ENCODE data around the gene UTS2R.
"Not testable (repeated sequence)": the region's sequence is repeated elsewhere in the genome, so short reads cannot be mapped to it uniquely, and the experiment has no call there.

Gene UTS2R

DNA sequence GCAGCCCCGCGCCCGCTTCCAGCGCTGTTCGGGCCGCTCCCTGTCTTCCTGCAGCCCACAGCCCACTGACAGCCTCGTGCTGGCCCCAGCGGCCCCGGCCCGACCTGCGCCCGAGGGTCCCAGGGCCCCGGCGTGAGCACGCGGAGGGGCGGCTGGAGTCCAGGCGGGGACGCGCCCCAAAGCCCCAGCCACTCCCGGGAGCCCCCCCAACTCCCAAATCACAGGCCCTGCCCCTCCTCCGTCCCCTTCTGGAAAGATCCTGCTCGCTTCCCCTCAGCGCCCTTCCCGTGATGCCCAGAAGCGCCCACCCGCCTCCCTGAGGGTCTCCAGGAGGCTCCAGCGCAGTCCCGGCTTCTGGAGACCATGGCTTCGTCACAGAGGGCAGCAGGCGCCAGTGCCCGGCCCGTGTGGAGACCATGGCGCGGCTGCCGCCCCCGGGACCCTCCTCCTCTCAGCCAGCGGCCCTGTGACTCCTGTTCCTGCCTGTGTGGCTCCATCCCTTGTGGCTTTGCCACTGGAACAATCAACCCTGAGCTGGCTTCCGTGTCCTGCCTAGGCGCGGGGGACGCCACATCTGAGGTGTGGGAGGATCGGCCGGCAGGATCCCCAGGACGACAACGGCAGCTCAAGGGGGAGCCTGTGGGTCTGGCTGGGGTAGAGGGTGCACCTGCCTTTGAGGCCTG is 3.9 kb downstream of the UTS2R start:
- no peak for DNase-seq (ENCODE audit: low read depth in 2 of 2)

DNA sequence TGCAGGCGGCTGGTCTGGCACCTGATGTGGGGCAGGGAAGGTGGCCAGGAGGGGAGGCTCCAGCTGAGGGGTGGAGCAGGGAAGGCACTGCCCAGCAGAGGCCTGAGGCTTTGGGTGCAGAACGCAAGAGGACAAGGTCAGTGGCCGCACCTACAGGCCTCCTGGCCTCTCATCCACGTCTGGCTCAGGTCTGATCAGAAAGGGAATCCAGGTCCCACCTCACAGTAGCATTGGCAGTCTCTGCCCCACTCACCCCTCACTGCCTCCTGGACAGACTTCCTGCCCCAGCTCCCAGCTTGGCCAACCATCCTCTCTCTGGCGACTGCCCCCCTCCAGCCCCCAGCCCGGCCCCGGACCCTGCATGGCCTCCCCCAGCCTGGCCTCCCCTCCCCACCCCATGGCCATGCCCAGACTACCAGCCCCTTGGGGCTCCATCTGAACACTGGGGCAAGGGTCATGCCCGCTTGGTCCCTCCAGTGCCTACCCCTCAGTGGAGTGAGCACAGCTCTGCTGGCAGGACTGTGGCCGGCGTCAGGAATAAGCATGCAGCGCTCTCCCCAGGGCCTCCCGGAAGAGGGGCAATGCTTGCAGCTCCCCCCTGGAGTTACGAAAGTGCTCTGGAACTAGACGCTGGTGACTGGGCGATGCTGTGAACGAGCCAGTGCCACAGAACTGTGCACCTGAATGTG is 4.6 kb downstream of the UTS2R start:
- DNase-seq (ENCODE audit: low read depth in 2 of 2) = no peak

DNA sequence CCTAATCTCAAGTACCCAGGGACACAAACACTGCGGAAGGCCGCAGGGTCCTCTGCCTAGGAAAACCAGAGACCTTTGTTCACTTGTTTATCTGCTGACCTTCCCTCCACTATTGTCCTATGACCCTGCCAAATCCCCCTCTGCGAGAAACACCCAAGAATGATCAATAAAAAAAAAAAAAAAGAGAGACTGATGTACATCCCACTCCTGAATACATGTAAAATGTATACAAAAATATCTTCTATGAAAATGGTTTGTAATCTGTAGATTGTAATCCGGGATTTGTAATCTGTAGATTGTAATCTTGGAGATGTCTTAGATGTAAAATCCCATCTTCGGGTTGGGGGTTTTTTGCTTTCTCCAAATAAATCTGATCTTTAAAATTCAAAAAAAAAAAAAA is 5.7 kb downstream of the UTS2R start:
- DNase-seq (ENCODE audit: low read depth in 2 of 2) = not testable (repeated sequence)

DNA sequence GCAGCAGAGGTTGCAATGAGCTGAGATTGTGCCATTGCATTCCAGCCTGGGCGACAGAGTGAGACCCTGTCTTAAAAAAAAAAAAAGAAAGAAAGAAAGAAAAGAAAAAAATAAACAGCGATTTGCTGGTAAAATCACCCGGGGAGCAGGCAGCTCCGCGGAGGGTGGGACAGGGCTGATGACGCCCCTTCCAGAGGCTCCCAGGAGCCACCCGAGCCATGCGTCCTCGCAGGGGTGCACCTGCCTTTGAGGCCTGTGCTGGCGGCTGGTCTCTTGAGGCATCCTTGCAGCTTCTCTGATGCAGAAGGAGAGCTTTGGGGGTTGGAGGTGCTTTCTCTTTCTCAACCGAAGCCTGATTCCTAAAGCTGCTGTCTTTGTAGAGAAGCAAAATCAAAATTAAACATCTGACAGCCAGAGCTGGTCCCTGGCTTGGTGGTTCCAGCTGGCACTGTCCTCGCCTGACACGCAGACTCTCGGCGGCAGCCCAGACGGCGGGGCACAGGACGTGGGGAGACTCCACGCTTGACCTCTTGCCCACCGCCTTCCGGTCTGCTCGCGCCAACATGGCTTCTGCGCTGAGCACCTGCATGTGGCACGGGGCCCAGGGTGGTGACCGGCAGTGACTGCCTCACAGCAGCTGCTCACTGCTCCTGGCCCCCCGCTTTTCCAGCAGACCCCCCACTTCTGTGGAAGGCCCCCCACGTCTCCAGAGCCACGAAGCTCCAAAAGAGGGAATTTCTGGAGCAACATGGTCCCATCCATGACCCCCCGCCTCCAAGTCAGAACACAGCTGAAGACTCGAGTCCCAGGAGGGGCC is 6.6 kb downstream of the UTS2R start:
- no peak for DNase-seq (ENCODE audit: low read depth in 2 of 2)

DNA sequence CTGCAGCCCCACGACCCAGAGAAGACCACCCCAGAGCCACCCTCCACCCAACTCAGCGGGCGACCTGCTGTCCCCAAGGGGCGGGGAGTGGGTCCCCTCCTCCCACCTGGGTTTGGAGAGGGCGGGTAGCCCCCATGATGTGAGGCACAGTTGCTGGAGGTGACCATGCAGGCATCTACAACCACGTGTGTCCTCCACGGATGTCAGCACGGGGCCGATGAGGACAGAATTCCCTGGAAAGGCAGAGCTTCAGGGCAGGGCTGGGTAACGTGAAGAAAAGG is 7.1 kb downstream of the UTS2R start:
- DNase-seq (ENCODE audit: low read depth in 2 of 2) = no peak

DNA sequence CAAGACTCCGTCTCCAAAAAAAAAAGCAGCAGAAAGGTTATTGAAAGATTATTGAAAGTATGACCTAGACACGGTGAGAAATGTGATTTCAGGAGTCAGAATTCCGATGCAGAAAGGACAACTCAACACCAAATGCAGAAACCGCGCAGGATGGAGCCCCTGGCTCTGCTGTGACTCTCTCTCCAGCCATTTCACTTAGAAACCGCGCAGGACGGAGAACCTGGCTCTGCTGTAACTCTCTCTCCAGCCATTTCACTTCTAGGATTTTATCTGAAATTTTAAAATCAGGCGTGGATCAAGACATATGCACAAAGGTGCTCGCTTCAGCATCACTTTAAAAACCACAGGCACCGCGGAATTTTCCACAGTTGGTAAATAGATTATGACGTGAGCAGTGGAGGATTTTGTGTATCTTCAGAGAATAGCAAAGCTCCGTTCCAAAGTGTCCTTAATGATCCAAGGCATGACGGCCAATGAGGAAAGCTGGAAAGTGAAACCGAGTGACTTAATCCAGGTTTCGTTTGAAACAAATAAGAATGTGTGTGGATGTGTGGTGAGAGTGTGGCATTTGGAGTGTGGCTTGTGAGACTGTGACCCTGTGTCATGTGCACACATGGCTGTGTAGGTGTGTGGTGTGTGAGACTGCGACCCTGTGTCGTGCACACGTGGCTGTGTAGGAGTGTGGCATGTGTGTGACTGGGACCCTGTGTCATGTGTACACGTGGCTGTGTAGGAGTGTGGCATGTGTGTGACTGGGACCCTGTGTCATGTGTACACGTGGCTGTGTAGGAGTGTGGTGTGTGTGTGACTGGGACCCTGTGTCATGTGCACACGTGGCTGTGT is 9.5 kb downstream of the UTS2R start:
- DNase-seq (ENCODE audit: low read depth in 2 of 2) = no peak

DNA sequence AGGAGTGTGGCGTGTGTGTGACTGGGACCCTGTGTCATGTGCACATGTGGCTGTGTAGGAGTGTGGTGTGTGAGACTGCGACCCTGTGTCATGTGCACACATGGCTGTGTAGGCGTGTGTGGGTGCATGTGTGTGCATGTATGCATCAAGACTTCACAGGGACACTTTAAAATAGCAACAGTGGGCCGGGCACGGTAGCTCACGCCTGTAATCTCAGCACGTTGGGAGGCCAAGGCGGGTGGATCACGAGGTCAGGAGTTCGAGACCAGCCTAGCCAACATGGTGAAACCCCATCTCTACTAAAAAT is 10.1 kb downstream of the UTS2R start:
- not testable (repeated sequence) for DNase-seq (ENCODE audit: low read depth in 2 of 2)

DNA sequence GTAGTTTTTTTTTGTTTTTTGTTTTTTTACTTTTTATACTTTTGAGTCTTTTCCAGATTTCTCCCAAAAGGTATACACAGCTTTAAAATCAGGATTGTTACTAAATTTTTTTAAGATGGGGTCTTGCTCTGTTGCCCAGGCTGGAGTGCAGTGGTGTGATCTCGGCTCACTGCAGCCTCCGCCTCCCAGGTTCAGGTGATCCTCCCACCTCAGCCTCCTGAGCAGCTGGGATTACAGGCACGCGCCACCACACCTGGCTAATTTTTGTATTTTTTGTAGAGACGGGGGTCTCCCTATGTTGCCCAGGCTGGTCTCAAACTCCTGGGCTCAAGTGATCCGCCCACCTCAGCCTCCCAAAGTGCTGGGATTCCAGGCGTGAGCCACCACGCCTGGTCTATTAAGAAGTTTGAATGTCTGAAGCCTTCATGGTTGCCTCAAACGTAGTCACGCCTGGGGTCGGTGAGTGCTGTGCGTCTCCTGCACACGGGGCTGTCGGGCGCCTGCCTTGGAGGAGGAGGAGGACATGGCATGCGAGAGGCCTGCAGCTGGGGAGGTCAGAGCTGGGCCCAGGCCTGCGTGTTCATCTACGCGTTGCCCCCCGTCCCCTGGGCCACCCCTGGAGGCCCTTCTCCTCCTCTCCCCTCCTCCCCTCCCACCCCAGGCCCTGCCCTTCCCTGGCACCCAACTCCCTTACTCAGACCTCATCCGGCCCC is 10.8 kb downstream of the UTS2R start:
- not testable (repeated sequence) for DNase-seq (ENCODE audit: low read depth in 2 of 2)

DNA sequence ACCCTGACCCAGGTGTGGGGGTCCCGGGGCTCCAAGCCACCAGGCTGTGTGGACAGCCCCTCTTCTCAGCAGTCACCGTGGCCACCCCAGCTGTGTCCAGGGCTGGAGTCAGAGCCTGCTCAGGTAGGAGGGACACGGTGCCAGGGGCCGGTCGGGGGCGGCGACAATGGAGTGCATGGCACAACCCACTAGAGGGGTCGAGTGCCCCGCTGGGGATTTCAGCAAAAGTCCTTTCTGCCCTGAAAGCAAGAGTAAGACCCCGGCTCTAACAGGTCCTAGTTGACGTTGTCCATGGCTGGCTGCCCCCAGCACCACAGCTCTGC is 11.3 kb downstream of the UTS2R start:
- DNase-seq (ENCODE audit: low read depth in 2 of 2) = no peak

DNA sequence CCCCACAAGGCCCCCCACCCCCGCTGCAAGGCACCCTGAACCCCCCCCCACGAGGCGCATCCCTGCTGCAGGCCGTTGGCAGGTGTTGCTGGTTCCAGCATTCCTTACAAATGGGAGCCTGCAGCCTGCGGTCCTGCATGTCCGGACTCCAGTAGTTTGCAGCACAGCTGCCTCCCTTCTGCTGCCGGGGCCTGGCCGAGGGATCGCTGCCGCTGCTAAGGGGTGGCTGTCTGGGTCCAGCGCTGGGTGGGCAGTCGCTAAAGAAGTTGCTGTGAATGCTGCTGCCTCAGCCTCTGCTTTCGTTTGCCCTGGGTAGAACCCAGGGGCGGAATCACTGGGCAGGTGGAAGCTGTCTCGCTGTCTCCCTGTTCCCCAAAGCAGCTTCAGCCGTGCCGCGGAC is 11.8 kb downstream of the UTS2R start:
- DNase-seq (ENCODE audit: low read depth in 2 of 2) = no peak

DNA sequence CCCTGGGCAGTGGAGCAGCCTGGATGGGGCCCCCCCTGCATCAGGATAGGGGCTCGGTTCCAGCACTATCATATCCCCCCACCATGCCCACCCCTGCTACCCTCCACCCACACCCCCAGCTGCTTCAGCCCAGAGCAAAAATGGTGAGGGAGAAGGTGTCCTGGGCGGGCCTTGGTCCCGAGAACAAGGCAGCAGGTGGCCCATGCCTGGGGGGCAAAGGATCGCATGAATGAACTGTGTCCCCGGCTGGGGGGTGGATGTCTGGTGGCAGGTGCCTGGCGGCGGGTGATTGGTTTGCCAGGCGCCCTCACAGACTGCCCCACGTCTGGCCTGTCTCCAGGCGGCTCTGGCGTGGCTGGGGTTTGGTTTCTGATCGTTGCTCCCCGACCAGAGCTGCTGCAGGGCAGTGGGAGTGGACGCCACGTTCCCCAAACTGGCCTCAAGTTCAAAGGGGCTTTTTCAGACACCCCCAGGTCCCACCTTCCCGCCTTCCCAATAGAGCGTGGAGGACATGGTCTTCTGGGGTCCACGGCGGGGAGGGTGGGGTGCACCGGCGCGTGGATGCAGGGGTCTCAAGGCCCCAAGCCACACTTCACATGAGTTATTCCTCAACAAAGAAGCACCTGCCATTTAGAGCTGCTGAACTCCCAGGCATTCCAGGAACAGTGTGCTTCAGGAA is 12.6 kb downstream of the UTS2R start:
- DNase-seq (ENCODE audit: low read depth in 2 of 2) = no peak

DNA sequence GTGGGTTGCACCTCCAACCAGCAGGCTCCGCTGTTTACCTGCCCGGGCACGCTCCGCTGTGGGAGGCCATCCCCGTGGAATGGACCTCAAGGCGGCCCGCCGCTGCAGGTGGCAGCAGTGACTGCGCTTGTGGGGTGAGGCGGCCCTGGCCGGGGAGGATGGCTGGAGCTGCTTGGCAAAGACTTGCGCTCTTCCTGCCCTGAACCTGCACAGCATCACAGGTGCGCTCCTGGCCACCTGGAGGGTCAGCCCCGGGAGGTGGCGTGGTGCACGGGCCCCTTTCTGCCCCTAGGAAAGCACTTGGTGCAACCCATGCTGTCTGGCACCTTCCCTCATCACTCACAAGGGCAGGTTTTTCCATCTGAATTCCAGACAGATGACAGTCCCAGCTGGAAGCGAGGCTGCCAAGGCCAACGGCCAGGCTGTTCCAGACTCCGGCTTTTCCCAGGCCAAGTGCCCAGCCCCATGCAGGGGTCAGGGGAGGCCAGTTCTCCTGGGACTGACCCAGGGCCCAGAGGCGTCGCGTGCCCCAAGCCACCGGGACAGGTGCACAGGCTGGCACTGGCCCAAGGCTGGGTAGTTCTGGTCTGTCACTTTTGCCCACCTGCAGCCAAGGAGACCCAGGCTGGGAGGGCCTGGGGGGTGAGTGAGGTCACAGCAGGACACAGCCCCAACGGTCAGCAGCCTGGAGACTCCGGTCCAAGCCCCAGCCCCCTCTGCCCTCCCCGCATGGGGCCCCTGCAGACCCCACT is 13.3 kb downstream of the UTS2R start:
- no peak for DNase-seq (ENCODE audit: low read depth in 2 of 2)

DNA sequence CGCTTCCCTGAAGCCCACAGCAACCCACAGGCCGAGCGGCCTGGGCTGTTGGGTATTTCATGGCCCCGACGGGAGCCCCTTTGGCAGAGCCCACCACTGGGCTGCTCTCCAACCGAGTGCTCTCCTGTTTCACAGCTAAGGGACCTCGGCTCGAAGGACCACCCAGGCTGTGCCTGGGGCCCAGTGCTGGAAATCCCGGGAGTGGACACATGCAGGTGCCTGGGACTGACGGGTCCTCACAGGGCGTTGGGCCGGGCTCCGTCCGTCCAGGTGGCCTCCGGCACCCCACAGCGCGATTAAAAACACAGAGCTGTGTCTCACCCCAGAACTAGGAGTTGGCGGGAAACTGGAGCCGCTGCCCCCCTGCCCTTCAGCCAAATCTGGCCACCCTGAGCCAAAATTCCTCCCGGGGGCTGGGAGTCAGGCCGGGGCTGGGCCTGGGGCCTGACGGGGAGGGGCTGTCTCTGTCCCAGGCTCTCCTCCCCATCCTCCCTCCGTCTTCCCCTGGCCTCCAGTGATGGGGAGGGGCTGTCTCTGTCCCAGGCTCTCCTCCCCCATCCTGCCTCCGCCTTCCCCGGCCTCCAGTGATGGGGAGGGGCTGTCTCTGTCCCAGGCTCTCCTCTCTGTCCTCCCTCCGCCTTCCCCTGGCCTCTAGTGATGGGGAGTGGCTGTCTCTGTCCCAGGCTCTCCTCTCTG is 14.1 kb downstream of the UTS2R start:
- no peak for DNase-seq (ENCODE audit: low read depth in 2 of 2)

DNA sequence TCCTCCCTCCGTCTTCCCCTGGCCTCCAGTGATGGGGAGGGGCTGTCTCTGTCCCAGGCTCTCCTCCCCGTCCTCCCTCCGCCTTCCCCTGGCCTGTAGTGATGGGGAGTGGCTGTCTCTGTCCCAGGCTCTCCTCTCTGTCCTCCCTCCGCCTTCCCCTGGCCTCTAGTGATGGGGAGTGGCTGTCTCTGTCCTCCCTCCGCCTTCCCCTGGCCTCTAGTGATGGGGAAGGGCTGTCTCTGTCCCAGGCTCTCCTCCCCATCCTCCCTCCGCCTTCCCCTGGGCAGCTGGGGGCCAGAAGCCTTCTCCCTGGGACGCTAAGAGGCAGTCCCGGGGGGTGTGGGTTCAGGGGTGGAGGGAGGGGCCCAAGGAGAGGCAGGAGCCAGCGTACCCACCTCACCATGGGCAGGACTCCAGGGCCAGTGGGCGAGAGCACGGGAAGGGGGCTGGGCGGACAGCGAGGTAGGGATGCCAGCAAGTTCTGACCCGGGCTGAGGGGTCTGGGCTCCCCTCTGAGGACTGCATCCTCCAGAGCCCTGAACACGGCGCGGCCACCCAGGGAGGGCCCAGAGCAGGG is 14.8 kb downstream of the UTS2R start:
- DNase-seq (ENCODE audit: low read depth in 2 of 2) = no peak

DNA sequence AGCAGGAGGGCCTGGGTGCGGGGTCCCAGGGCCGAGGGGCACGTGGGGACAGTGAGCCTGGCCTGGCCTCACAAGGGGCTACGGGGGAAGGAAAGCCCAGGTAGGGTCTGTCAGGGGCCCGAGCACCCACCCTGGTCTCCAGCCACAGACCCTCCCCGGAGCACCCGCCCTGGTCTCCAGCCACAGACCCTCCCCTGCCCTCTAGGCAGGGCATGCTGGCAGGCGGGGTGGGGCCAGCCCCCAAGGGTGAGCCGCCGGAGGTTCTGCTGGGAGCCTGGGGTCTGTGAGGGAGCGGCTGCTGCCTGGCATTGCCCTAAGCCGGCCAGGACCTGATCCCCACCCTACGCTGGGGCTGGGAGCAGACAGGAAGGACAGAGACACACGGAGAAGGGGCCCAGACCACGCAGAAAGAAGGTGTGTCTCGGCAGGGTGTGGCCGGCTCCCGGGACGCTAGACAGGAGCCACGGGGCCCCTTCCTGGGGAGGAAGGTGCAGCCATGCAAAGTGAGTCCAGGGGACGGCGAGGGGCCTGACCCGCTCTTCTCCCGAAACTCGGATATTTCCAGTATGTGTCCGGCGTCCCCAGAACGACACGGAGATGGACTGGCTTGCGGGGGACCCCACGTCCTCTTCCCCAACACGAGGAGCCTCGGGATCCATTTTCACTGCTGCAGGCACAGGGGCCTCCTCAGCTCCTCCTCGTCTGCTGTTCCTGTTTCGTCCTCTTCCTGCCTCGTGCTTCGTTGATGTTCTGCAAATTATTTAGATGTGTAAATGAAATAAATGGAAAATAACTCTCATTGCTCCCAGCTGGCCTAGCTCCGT is 15.5 kb downstream of the UTS2R start:
- DNase-seq (ENCODE audit: low read depth in 2 of 2) = no peak

DNA sequence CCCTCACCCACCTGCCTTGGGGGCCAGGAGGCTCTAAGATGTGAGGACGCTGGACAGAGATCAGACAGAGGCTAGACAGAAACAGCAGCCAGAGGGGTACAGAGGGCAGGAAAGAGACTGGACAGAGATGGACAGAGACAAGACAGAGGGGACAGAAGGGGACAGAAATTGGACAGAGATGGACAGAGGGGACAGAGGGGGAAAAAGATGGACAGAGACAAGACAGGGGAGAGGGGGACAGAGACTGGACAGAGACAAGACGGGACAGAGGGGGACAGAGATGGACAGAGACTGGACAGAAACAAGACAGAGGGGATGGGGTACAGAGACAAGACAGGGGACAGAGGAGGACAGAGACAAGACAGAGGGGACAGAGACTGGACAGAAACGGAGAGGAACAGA is 16.1 kb downstream of the UTS2R start:
- DNase-seq (ENCODE audit: low read depth in 2 of 2) = no peak

DNA sequence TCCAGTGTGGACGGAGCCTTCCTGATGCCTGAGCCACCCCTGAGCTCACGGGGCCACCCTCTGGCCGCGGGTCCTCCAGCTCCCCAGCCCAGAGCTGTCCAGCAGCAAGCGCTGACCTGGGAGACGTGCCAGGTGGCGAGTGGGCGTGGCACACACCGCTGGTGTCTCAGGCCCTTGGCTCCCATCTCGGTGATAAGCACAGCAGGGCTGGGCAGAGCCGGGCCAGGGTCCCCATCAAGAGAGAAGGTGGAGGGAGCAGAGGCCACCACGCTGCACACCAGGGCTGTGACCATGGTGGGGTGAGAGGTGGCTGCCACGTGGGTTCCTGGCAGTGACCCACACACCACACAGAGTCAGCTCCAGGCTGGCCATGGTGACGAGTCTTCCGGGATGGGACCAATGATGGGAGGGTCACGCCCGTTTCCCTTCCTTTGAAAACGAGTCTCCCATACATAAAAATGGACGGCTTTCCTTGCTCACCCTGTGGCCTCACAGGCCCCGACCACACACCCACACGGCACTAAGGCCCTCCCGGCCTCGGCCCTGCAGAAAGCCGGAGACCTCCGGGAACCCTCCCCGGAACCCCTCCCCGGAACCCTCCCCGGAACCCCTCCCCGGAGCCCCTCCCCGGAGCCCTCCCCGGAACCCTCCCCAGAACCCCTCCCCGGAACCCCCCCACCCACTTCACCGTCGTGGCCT is 16.8 kb downstream of the UTS2R start:
- DNase-seq (ENCODE audit: low read depth in 2 of 2) = no peak

DNA sequence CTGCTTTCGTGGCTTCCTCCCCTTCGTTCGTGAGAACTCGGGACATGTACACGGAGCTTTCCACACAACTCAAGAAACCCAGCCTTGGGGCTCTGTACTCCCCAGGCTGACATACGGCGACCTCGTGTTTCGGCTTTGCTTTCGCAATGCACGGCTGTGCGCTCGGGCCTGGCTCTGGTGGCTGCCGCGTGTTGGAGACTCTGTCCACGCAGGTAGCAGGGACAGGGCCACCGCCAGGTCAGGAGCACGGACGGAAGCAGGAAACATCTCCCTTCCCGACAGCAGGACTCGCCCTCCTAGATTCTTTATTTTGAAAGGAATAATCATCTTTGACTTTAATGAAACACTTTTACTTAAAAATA is 17.3 kb downstream of the UTS2R start:
- no peak for DNase-seq (ENCODE audit: low read depth in 2 of 2)
